GM06990 (cell line): Measurements from ENCODE around the gene REC8.

Experiments used
- DNase-seq: peaks from one replicate; pipeline ENCODE4 v3.0.0-alpha.2; 2011; ENCODE audit not compliant: insufficient read length; ENCODE audit errors: extremely low read depth
- H3K27me3 ChIP-seq: replicated peaks from 2 replicates; pipeline ENCODE4 v1.6.0; 2011; ENCODE audit warnings: low read length; ENCODE audit not compliant: control insufficient read depth, insufficient read depth
- H3K36me3 ChIP-seq: 2 replicates; pipeline ENCODE4 v1.5.1; 2011; ENCODE audit warnings: low read length; ENCODE audit not compliant: control insufficient read depth, insufficient read depth
- H3K4me3 ChIP-seq: replicated peaks from 2 replicates; pipeline ENCODE4 v1.5.1; 2011; ENCODE audit warnings: low read depth, mild to moderate bottlenecking, control low read depth, low read length
- TF ChIP-seq, protein P1 (sequence below): IDR thresholded peaks from 2 replicates; pipeline ENCODE4 v1.5.1; 2011; ENCODE audit warnings: low read length, control low read depth, mild to moderate bottlenecking, inconsistent platforms; ENCODE audit not compliant: insufficient read depth, poor library complexity, severe bottlenecking

The REC8 gene

DNA sequence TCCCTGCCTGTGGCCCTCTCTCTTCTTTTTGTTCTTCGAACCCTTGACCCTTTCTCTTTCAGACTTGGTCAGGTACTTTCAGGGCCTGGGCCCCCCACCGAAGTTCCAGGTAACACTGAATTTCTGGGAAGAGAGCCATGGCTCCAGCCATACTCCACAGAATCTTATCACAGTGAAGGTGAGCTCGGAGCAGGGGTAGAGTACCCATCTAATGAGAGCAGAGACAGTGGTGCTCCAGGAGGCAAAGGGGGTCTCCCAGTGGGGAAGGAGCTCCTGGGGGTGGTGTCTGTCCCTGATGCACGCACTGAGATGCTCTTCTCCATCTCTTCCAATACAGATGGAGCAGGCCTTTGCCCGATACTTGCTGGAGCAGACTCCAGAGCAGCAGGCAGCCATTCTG, 6.1 kb upstream of the REC8 start:
- TF ChIP-seq, protein P1, sequence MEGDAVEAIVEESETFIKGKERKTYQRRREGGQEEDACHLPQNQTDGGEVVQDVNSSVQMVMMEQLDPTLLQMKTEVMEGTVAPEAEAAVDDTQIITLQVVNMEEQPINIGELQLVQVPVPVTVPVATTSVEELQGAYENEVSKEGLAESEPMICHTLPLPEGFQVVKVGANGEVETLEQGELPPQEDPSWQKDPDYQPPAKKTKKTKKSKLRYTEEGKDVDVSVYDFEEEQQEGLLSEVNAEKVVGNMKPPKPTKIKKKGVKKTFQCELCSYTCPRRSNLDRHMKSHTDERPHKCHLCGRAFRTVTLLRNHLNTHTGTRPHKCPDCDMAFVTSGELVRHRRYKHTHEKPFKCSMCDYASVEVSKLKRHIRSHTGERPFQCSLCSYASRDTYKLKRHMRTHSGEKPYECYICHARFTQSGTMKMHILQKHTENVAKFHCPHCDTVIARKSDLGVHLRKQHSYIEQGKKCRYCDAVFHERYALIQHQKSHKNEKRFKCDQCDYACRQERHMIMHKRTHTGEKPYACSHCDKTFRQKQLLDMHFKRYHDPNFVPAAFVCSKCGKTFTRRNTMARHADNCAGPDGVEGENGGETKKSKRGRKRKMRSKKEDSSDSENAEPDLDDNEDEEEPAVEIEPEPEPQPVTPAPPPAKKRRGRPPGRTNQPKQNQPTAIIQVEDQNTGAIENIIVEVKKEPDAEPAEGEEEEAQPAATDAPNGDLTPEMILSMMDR = no peak
- DNase-seq = no peak
- Histone ChIP-seq H3K27me3 (no peaks in the 10 kb centered on the region), H3K36me3 (peaks cover 47% of the 10 kb centered on the region), H3K4me3 (no peak overlapping the region)

DNA sequence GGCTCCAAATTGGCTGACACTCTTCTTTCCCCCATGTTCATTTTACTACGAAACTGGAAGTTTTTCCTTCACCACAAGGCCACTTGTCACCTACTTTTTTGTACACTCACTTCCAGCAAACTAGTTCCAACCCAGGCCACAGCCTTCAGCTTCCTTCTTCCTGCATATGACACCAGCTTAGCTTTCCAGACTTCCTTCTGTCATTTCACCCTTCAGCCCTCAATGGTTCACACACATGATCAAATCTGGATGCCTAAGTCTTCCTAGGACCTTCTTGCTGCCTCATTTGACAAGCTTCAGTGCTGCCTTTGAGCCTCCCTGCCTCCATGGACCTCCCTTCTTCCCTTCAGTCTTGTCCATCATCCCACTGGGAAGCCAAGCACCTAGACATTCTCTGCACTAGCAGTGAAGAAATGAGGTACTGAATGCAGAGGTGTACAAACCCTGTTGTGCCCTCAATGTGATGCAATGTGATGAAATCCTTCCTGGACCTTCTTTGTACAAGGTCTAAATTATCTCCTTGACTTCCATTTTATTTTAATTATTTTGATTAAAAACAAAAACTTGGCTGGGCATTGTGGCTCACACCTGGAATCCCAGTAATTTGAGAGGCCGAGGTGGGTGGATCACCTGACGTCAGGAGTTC, 4.3 kb upstream of the REC8 start:
- TF ChIP-seq, protein P1 = no peak
- H3K4me3 ChIP-seq = no peak overlapping the region
- DNase-seq = no peak
- peaks cover 47% of the 10 kb centered on the region for H3K36me3 ChIP-seq
- H3K27me3 ChIP-seq = no peaks in the 10 kb centered on the region

DNA sequence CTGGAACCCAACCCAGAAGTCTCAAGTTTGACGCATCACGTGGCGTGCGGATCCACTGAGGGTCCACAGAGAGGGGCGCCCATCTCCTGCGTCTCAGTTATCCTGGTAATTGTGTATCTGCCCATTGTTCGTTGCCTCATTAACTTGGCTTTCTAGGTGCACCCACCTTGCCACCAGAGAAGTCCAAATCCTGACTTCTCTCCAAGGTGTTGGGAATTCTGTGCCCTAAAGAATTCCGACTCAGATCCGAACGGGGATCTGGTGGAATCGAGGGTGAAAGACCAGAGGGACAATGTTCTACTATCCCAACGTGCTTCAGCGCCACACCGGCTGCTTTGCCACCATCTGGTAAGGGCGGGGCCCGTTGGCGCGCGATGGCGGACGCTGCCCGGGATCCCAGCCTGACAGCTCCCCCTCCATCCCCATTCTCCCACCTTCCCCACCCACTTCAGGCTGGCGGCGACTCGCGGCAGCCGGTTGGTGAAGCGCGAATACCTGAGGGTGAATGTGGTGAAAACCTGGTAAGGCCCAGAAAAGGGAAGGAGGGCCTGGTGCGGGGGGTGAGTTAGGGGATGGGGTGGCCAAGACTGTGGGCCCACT, 481 bp downstream of the REC8 start:
- Histone ChIP-seq H3K36me3 (peaks cover 24% of the 10 kb centered on the region), H3K4me3 (peak overlapping the region; percentile 68), H3K27me3 (no peaks in the 10 kb centered on the region)
- no peak for DNase-seq
- TF ChIP-seq, protein P1 = no peak

DNA sequence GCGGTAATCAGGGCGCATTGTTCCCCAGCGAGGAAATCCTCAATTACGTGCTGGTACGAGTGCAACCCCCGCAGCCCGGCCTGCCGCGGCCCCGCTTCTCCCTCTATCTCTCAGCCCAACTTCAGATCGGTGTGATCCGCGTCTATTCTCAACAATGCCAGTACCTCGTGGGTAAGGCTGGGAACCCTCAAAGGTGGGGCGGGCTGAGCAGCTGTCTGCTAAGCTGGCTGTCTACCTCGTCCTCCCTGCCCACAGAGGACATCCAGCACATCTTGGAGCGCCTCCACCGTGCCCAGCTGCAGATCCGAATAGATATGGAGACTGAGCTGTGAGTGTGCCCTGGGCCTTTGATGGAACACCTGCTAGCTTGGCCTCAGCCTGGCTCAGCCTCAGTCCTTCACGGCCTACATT, 996 bp downstream of the REC8 start:
- TF ChIP-seq, protein P1 = no peak
- DNase-seq = no peak
- H3K4me3 ChIP-seq = peak overlapping the region; percentile 68
- H3K27me3 ChIP-seq = no peaks in the 10 kb centered on the region
- peaks cover 23% of the 10 kb centered on the region for H3K36me3 ChIP-seq

DNA sequence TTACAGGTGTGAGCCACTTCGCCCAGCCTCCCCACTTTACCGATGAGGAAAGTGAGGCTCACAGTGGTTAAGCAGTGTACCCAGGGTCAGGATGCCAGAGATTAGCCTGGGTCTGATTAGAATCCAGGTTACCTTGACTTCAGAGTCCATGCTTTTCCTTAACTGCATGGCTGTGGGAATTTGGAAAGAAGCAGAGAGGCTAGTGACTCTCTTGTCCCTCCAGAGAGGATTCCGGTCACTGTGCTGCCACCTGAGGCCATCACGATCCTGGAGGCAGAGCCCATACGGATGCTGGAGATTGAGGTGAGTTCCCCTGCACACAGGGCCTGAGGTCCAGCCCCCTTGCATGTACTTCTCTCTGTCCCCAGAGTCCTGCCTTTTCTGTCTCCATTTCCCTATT, 4.7 kb downstream of the REC8 start:
- Histone ChIP-seq H3K36me3 (peaks cover 45% of the 10 kb centered on the region), H3K4me3 (no peak overlapping the region), H3K27me3 (no peaks in the 10 kb centered on the region)
- TF ChIP-seq, protein P1 = no peak
- DNase-seq = no peak
